K562 (cell line): ENCODE data around the gene TTL. TPM values are rescaled to one million over a fixed set of nuclear protein-coding genes. Genes with fewer than 3 reads are reported as not detected.
"Not testable (repeated sequence)": the region's sequence is repeated elsewhere in the genome, so short reads cannot be mapped to it uniquely, and the experiment has no call there.

Source experiments
- ATAC-seq: fragments of 200-7000 bp; cut with Tn5 transposase; 3 replicates; pipeline ENCODE4 v1.9.1; 2020; ENCODE audit warnings: moderate library complexity
- BruUV-seq: library from RNA; stranded (reverse); fragments of 400-500 nt; replicated peaks from 2 replicates; lab custom pipeline; 2021; lab: Mats Ljungman, UMichigan
- CTCF ChIA-PET: fragments of 300-600 bp; formaldehyde crosslinking; extraction: SDS; loops from one replicate; lab custom pipeline; 2021; ENCODE audit warnings: low intra/inter-chr PET ratio; lab: Yijun Ruan, JAX
- POLR2A ChIA-PET: fragments of 300-600, 350-650 bp; sonication (Branson Sonifier 250); formaldehyde crosslinking; extraction: SDS; loops from one replicate; lab custom pipeline; 2021; ENCODE audit warnings: antibody characterized with exemption, inconsistent platforms; lab: Yijun Ruan, JAX
- DNase-seq, 4 experiments: peaks; one replicate each; pipeline versions ENCODE4 v3.0.0 to v3.0.0-alpha.2; 2011 to 2018; ENCODE audit warnings: low spot score in 3 of 4, mixed read lengths in 3 of 4; ENCODE audit errors: extremely low read depth in 1 of 4
- FAIRE-seq: peaks from 2 replicates; lab custom pipeline; 2011; peaks lifted over from hg19 to GRCh38; lab: Jason Lieb, UNC
- H2AFZ ChIP-seq: 2 replicates; pipeline ENCODE4 v1.6.0; 2011; ENCODE audit warnings: low read depth, low read length, control low read depth, inconsistent platforms
- H3K27ac ChIP-seq: fragments of 200-600 bp; 3 replicates; pipeline ENCODE4 v1.8.0; 2011; ENCODE audit warnings: low read depth, mild to moderate bottlenecking, control low read depth, inconsistent platforms, low read length, moderate library complexity, mixed read lengths; ENCODE audit errors: extremely low read depth
- H3K27me3 ChIP-seq, 2 experiments: fragments of 300-600 bp in 1 of 2; 2 replicates in 1 of 2; 3 replicates in 1 of 2; pipeline versions ENCODE4 v1.6.0 to v1.8.0; 2011; ENCODE audit warnings: inconsistent platforms in 2 of 2, low read length in 2 of 2, mild to moderate bottlenecking in 1 of 2, mixed read lengths in 1 of 2, moderate library complexity in 1 of 2; ENCODE audit not compliant: control insufficient read depth in 2 of 2, insufficient read depth in 2 of 2
- H3K36me3 ChIP-seq: fragments of 300-600 bp; 3 replicates; pipeline ENCODE4 v1.8.0; 2011; ENCODE audit warnings: mild to moderate bottlenecking, low read length, inconsistent platforms; ENCODE audit not compliant: control insufficient read depth, insufficient read depth
- H3K4me1 ChIP-seq, 2 experiments: fragments of 200-600 bp in 1 of 2; replicated peaks in 1 of 2; 2 replicates in 1 of 2; 3 replicates in 1 of 2; pipeline versions ENCODE4 v1.5.1 to v1.8.0; 2011; ENCODE audit warnings: inconsistent platforms in 2 of 2, low read length in 2 of 2, mild to moderate bottlenecking in 1 of 2, mixed read lengths in 1 of 2, moderate library complexity in 1 of 2; ENCODE audit not compliant: control insufficient read depth in 2 of 2, insufficient read depth in 2 of 2
- H3K4me2 ChIP-seq: 2 replicates; pipeline ENCODE4 v1.6.1; 2011; ENCODE audit warnings: low read length, control low read depth, inconsistent platforms, mixed read lengths; ENCODE audit not compliant: insufficient read depth
- H3K4me3 ChIP-seq: fragments of 200-600 bp; sonication (generic), shearing (Covaris generic); 2 replicates; pipeline ENCODE4 v1.5.1; 2016; ENCODE audit warnings: control low read depth, inconsistent platforms
- H3K79me2 ChIP-seq: fragments of 200-600 bp; 3 replicates; pipeline ENCODE4 v1.8.0; 2011; ENCODE audit warnings: low read length, inconsistent platforms; ENCODE audit not compliant: control insufficient read depth, insufficient read depth
- H3K9ac ChIP-seq, 2 experiments: 2 replicates each; pipeline versions ENCODE4 v1.6.0 to v1.6.1; 2011; ENCODE audit warnings: low read depth in 2 of 2, low read length in 2 of 2, control low read depth in 1 of 2, inconsistent platforms in 1 of 2, mild to moderate bottlenecking in 1 of 2, mixed read lengths in 1 of 2; ENCODE audit not compliant: insufficient read depth in 1 of 2
- H3K9me1 ChIP-seq: one replicate; pipeline ENCODE4 v1.6.0; 2011; ENCODE audit warnings: inconsistent platforms, mild to moderate bottlenecking, low read length, moderate library complexity; ENCODE audit not compliant: control insufficient read depth, insufficient read depth
- H3K9me3 ChIP-seq: replicated peaks from 2 replicates; pipeline ENCODE4 v1.5.1; 2011; ENCODE audit warnings: low read depth, low read length, inconsistent platforms; ENCODE audit not compliant: control insufficient read depth, insufficient read depth
- H4K20me1 ChIP-seq: replicated peaks from 2 replicates; pipeline ENCODE4 v1.6.1; 2011; ENCODE audit warnings: low read length, inconsistent platforms, mixed read lengths; ENCODE audit not compliant: control insufficient read depth, insufficient read depth
- ATF7 ChIP-seq: fragments of 450-650 bp; IDR thresholded peaks from 2 replicates; pipeline ENCODE4 v1.7.1; 2014; ENCODE audit warnings: mild to moderate bottlenecking, moderate library complexity
- BRD9 ChIP-seq: fragments of 450-650 bp; IDR thresholded peaks from 2 replicates; pipeline ENCODE4 v1.6.1; 2018; ENCODE audit warnings: low read depth; ENCODE audit not compliant: partially characterized antibody
- CXXC5 ChIP-seq: fragments of 250-450 bp; sonication (Bioruptor Pico); IDR thresholded peaks from 2 replicates; pipeline ENCODE4 v1.8.0; 2022; ENCODE audit warnings: inconsistent platforms, mild to moderate bottlenecking, moderate library complexity
- EP400 ChIP-seq: fragments of 450-650 bp; IDR thresholded peaks from 2 replicates; pipeline ENCODE4 v1.6.1; 2017; ENCODE audit warnings: antibody characterized with exemption, mild to moderate bottlenecking, moderate library complexity
- FOXA3 ChIP-seq, 2 experiments: fragments of 450-650 bp in 1 of 2; sonication (generic) in 1 of 2; formaldehyde crosslinking; IDR thresholded peaks in 1 of 2; conservative IDR thresholded peaks in 1 of 2; 2 replicates each; pipeline versions ENCODE4 v1.4.0 to v1.8.0; 2020 to 2022; ENCODE audit warnings: mild to moderate bottlenecking in 2 of 2, missing genetic modification reagents in 1 of 2
- FOXK2 ChIP-seq, 2 experiments: fragments of 450-650 bp; IDR thresholded peaks in 1 of 2; conservative IDR thresholded peaks in 1 of 2; 2 replicates each; pipeline ENCODE4 v1.6.1; 2016; ENCODE audit warnings: low read depth in 2 of 2, mild to moderate bottlenecking in 1 of 2
- HDGF ChIP-seq: fragments of 450-650 bp; IDR thresholded peaks from 2 replicates; pipeline ENCODE4 v1.6.1; 2016
- L3MBTL2 ChIP-seq: fragments of 450-650 bp; IDR thresholded peaks from 2 replicates; pipeline ENCODE4 v1.6.1; 2016; ENCODE audit warnings: mild to moderate bottlenecking, moderate library complexity
- MTA3 ChIP-seq: fragments of 450-650 bp; formaldehyde crosslinking; IDR thresholded peaks from 2 replicates; pipeline ENCODE4 v1.6.1; 2017; ENCODE audit warnings: mild to moderate bottlenecking, borderline replicate concordance
- NFRKB ChIP-seq: fragments of 450-650 bp; IDR thresholded peaks from 2 replicates; pipeline ENCODE4 v1.6.1; 2016; ENCODE audit warnings: low read depth
- SMAD4 ChIP-seq: fragments of 250-450 bp; sonication (Bioruptor Pico); conservative IDR thresholded peaks from 2 replicates; pipeline ENCODE4 v1.8.0; 2021; ENCODE audit warnings: inconsistent platforms, mild to moderate bottlenecking, moderate library complexity
- SOX6 ChIP-seq: fragments of 450-650 bp; IDR thresholded peaks from 2 replicates; pipeline ENCODE4 v1.6.1; 2014; ENCODE audit warnings: mild to moderate bottlenecking
- TRIM24 ChIP-seq, 2 experiments: fragments of 450-650 bp; IDR thresholded peaks; 2 replicates each; pipeline ENCODE4 v1.6.1; 2016
- YY1 ChIP-seq, 3 experiments: IDR thresholded peaks; 2 replicates each; pipeline ENCODE4 v1.6.1; 2011; ENCODE audit warnings: low read length in 2 of 3, mild to moderate bottlenecking in 2 of 3, moderate library complexity in 2 of 3, borderline replicate concordance in 1 of 3, control low read depth in 1 of 3, low read depth in 1 of 3; ENCODE audit not compliant: insufficient read depth in 3 of 3, insufficient replicate concordance in 2 of 3, control insufficient read depth in 1 of 3, insufficient read length in 1 of 3; ENCODE audit errors: extremely low read depth in 1 of 3
- ZEB2 ChIP-seq: fragments of 450-650 bp; IDR thresholded peaks from 2 replicates; pipeline ENCODE4 v1.6.1; 2016
- WGBS: fragments of 100-300 bp; shearing (Covaris generic); methylation state at CpG from one replicate; pipeline ENCODE4 v1.1.6; 2016; ENCODE audit warnings: low coverage, mixed read lengths; ENCODE audit not compliant: insufficient coverage; ENCODE audit errors: missing lambda C conversion rate; 5-methylcytosine and 5-hydroxymethylcytosine counted together
- in situ Hi-C: fragments of 300-500 bp; cut with MboI; formaldehyde crosslinking; loops from 4 replicates; pipeline ENCODE4 v1.15.0; 2018; ENCODE audit warnings: inconsistent platforms, mixed read lengths
- intact Hi-C: fragments of 100-400 bp; cut with micrococcal nuclease; formaldehyde crosslinking; loops from 2 replicates; pipeline ENCODE4 v1.14.2; 2022
- polyA plus RNA-seq, 8 experiments: library from polyadenylated mRNA; depleted of rRNA in 4 of 8; stranded (reverse) in 5 of 8; unstranded in 3 of 8; fragments of >200 nt; fragmentation: Nextera tagmentation in 2 of 8; fragmentation: Illumina TruSeq in 1 of 8; extraction: Ambion mirVana in 2 of 8; extraction: Trizol in 1 of 8; gene quantifications; 2 replicates each; pipeline versions ENCODE4 v1.2.1 to v1.2.3, GENCODE V29; 2011 to 2014; ENCODE audit warnings: inconsistent platforms in 1 of 8, missing spikeins in 1 of 8
- total RNA-seq, 7 experiments: library from RNA; depleted of rRNA in 6 of 7; stranded (reverse); fragments of >200 nt in 6 of 7; fragmentation: Illumina TruSeq in 2 of 7; extraction: Trizol in 2 of 7; gene quantifications; 2 replicates each; pipeline versions ENCODE4 v1.2.1 to v1.2.3, GENCODE V29; 2011 to 2021; ENCODE audit warnings: low replicate concordance in 1 of 7
- TF ChIP-seq, protein P1 (sequence below), 2 experiments: fragments of 450-650 bp; conservative IDR thresholded peaks; 2 replicates each; pipeline ENCODE4 v1.6.1; 2017; ENCODE audit warnings: mild to moderate bottlenecking in 2 of 2, moderate library complexity in 2 of 2
- TF ChIP-seq, protein P2 (sequence below): fragments of 450-650 bp; IDR thresholded peaks from 2 replicates; pipeline ENCODE4 v1.6.1; 2014; ENCODE audit warnings: low read depth, mild to moderate bottlenecking, moderate library complexity, borderline replicate concordance

Gene TTL
- total and polyA plus RNA-seq, 9 of the 15 experiments (the other 6 are each of a cell fraction or from before 2014, with no cell fraction given), result 9.4 to 54.4 (median 34.9) TPM

DNA sequence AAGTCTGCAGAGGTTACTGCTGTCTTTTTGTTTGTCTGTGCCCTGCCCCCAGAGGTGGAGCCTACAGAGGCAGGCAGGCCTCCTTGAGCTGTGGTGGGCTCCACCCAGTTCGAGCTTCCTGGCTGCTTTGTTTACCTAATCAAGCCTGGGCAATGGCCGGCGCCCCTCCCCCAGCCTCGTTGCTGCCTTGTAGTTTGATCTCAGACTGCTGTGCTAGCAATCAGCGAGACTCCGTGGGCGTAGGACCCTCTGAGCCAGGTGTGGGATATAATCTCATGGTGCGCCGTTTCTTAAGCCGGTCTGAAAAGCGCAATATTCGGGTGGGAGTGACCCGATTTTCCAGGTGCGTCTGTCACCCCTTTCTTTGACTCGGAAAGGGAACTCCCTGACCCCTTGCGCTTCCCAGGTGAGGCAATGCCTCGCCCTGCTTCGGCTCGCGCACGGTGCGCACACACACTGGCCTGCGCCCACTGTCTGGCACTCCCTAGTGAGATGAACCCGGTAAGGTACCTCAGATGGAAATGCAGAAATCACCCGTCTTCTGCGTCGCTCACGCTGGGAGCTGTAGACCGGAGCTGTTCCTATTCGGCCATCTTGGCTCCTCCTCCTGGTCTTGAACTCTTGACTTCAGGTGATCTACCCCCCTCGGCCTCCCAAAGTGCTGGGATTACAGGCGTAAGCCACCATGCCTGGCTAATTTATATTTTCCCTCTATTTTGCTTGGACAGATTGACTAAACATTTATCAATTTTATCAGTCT lies 27.5 kb downstream of the TTL start:
- peak overlapping the region; percentile 68 for H2AFZ ChIP-seq
- CTCF ChIA-PET, H3K9me1 ChIP-seq, H3K4me1 ChIP-seq, FAIRE-seq, H3K9me3 ChIP-seq, H3K27me3 ChIP-seq, DNase-seq, in situ Hi-C loops, intact Hi-C loops, H4K20me1 ChIP-seq, H3K4me3 ChIP-seq, H3K9ac ChIP-seq: not testable (repeated sequence)
- H3K36me3 ChIP-seq, result peaks cover 24% of the 10 kb centered on the region; the same call in 1 of the 3 replicates
- WGBS, result 38% methylated on average over 15 of the region's 32 CpGs
- peaks cover 14% of the 10 kb centered on the region; the same call in 1 of the 3 replicates for H3K79me2 ChIP-seq
- peak overlapping the region; percentile 59; the same call in 2 of the 3 replicates for H3K27ac ChIP-seq
- peak; percentile 67 for ATAC-seq
- BruUV-seq, result TSS peak; percentile 65
- POLR2A ChIA-PET, result interaction anchor here (0.5 to 1.9 kb wide), 5 partner anchors 11 to 118 kb away, joined by 3 to 6 read pairs (median 4); no protein-coding TSS in a partner anchor
- peak overlapping the region; percentile 52 for H3K4me2 ChIP-seq
- TF ChIP-seq HDGF (0 out of 2 replicates have a peak, but pooled peaks have one; percentile 42), ATF7 (peak; percentile 33; the same call in 1 of the 2 replicates), CXXC5 (CRISPR knock-in tag) (peak; percentile 44; the same call in 1 of the 2 replicates), FOXA3 (CRISPR knock-in tag; conservative IDR thresholded peaks at IDR 0.05 in 1 of 2, IDR thresholded peaks at IDR 0.05 in 1 of 2) (peak; percentile 69 to 77; a peak in 2 of 4 replicates), BRD9 (peak; percentile 71), MTA3 (peak; percentile 38; the same call in 1 of the 2 replicates), ZEB2 (0 out of 2 replicates have a peak, but pooled peaks have one; percentile 34), SMAD4 (CRISPR knock-in tag) (peak; percentile 51; the same call in 1 of the 2 replicates), YY1 (IDR thresholded peaks at IDR 0.05; ENCODE audit: borderline replicate concordance in 1 of 3, control insufficient read depth in 1 of 3, extremely low read depth in 1 of 3, insufficient read depth in 3 of 3, insufficient read length in 1 of 3, insufficient replicate concordance in 2 of 3, low read depth in 1 of 3, low read length in 2 of 3) (peak in 1 of 3 experiments; percentile 64), SOX6 (0 out of 2 replicates have a peak, but pooled peaks have one; percentile 30), TRIM24 (IDR thresholded peaks at IDR 0.05) (peak in 1 of 2 experiments; percentile 42; a peak in 1 of 4 replicates), EP400 (peak; percentile 70), L3MBTL2 (0 out of 2 replicates have a peak, but pooled peaks have one; percentile 36), FOXK2 (conservative IDR thresholded peaks at IDR 0.05 in 1 of 2, IDR thresholded peaks at IDR 0.05 in 1 of 2; ENCODE audit: low read depth in 2 of 2) (peak; percentile 91 to 93), NFRKB (peak; percentile 57; the same call in 1 of the 2 replicates)
- TF ChIP-seq, protein P1, sequence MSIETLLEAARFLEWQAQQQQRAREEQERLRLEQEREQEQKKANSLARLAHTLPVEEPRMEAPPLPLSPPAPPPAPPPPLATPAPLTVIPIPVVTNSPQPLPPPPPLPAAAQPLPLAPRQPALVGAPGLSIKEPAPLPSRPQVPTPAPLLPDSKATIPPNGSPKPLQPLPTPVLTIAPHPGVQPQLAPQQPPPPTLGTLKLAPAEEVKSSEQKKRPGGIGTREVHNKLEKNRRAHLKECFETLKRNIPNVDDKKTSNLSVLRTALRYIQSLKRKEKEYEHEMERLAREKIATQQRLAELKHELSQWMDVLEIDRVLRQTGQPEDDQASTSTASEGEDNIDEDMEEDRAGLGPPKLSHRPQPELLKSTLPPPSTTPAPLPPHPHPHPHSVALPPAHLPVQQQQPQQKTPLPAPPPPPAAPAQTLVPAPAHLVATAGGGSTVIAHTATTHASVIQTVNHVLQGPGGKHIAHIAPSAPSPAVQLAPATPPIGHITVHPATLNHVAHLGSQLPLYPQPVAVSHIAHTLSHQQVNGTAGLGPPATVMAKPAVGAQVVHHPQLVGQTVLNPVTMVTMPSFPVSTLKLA (conservative IDR thresholded peaks at IDR 0.05), result peak; percentile 54 to 64
- TF ChIP-seq, protein P2, sequence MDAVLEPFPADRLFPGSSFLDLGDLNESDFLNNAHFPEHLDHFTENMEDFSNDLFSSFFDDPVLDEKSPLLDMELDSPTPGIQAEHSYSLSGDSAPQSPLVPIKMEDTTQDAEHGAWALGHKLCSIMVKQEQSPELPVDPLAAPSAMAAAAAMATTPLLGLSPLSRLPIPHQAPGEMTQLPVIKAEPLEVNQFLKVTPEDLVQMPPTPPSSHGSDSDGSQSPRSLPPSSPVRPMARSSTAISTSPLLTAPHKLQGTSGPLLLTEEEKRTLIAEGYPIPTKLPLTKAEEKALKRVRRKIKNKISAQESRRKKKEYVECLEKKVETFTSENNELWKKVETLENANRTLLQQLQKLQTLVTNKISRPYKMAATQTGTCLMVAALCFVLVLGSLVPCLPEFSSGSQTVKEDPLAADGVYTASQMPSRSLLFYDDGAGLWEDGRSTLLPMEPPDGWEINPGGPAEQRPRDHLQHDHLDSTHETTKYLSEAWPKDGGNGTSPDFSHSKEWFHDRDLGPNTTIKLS, result peak; percentile 32; the same call in 1 of the 2 replicates
